ENCODE data around the gene TRIM38. TPM values are rescaled to one million over a fixed set of nuclear protein-coding genes. Genes with fewer than 3 reads are reported as not detected.

The TRIM38 gene
- total RNA-seq, 1 experiment from 2014 or later = 0.70 TPM

DNA sequence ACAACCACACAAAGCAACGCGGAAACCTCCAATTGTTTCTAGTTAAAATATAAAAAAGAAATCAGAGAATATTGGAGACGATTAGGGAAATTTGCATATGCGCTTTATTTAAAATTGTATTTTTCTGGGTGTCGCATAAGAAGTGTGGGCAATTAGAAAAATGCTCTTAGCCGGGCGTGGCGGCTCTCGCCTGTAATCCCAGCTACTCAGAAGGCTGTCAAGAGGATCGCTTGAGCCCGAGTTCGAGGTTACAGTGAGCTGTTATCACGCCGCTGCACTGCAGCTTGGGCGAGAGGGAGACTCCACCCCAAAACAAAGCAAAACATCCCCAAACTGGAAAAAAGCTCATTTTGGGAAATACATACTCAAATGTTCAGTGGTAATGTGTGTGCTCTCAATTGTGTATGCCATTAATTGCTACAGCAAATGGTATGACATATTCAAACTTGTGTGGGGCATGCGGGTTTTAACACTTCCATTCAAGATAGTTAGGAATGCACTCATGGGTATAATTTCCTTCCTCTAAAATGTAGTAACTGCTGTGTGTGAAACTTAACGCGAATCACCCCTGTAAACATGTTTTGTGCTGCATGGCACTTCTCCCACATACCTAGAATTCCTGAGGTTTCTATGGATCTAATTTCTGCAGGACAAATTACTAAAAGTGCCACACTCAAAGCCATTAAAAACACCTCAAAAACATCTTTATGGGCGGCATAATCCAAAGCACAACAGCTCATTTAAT, 69.9 kb downstream of the TRIM38 start:
- Mint-ChIP-seq H3K27me3 (ENCODE audit: insufficient read depth, unreplicated experiment) (no peaks in the 10 kb centered on the region), H3K36me3 (ENCODE audit: insufficient read depth, unreplicated experiment) (peaks cover 58% of the 10 kb centered on the region), H3K9me3 (ENCODE audit: unreplicated experiment) (no peaks in the 10 kb centered on the region), H3K4me1 (ENCODE audit: low read depth, unreplicated experiment) (peaks cover 44% of the 10 kb centered on the region), H3K4me3 (ENCODE audit: unreplicated experiment) (peak overlapping the region; percentile 87), H3K27ac (ENCODE audit: unreplicated experiment) (peak overlapping the region; percentile 100)
- no TSS peak for BruUV-seq (replicated peaks)
- H3K4me3 ChIP-seq (ENCODE audit: low read depth, low read length) = peak overlapping the region; percentile 49
- no peaks in the 10 kb centered on the region for H3K27me3 ChIP-seq (replicated peaks; ENCODE audit: control insufficient read depth, insufficient read depth, low read length)
- DNase-seq = peak in 1 of 2 experiments; percentile 37
- intact Hi-C loops (cut with micrococcal nuclease; ENCODE audit: unreplicated experiment) = loop anchor here (1.0 to 2.0 kb wide), 3 partner anchors 23 to 124 kb away; a partner anchor contains a TSS
- POLR2A ChIA-PET = interaction anchor here (0.6 to 4.6 kb wide), 30 partner anchors 10 to 1834 kb away, joined by 3 to 91 read pairs (median 6); a partner anchor contains a TSS
- no peaks in the 10 kb centered on the region for H3K9me3 ChIP-seq
- H3K4me1 ChIP-seq = peaks cover 8% of the 10 kb centered on the region
- CTCF ChIA-PET = interaction anchor here (0.7 to 1.8 kb wide), 3 partner anchors 10 to 40 kb away, joined by 3 to 5 read pairs (median 4); a partner anchor contains a TSS
- TF ChIP-seq, protein P1, sequence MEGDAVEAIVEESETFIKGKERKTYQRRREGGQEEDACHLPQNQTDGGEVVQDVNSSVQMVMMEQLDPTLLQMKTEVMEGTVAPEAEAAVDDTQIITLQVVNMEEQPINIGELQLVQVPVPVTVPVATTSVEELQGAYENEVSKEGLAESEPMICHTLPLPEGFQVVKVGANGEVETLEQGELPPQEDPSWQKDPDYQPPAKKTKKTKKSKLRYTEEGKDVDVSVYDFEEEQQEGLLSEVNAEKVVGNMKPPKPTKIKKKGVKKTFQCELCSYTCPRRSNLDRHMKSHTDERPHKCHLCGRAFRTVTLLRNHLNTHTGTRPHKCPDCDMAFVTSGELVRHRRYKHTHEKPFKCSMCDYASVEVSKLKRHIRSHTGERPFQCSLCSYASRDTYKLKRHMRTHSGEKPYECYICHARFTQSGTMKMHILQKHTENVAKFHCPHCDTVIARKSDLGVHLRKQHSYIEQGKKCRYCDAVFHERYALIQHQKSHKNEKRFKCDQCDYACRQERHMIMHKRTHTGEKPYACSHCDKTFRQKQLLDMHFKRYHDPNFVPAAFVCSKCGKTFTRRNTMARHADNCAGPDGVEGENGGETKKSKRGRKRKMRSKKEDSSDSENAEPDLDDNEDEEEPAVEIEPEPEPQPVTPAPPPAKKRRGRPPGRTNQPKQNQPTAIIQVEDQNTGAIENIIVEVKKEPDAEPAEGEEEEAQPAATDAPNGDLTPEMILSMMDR (IDR thresholded peaks at IDR 0.05; ENCODE audit: insufficient read depth in 1 of 2, low read depth in 1 of 2, low read length in 1 of 2, severe bottlenecking in 1 of 2, unreplicated experiment in 1 of 2) = no peak
- no peaks in the 10 kb centered on the region for H3K36me3 ChIP-seq (ENCODE audit: control insufficient read depth, insufficient read depth, low read length)

- Mint-ChIP-seq H3K4me1 (ENCODE audit: low read depth, unreplicated experiment) (peaks cover 43% of the 10 kb centered on the region), H3K4me3 (ENCODE audit: unreplicated experiment) (peak overlapping the region; percentile 87), H3K27me3 (ENCODE audit: insufficient read depth, unreplicated experiment) (no peaks in the 10 kb centered on the region), H3K27ac (ENCODE audit: unreplicated experiment) (peak overlapping the region; percentile 100), H3K9me3 (ENCODE audit: unreplicated experiment) (no peaks in the 10 kb centered on the region), H3K36me3 (ENCODE audit: insufficient read depth, unreplicated experiment) (peaks cover 56% of the 10 kb centered on the region)
- no peaks in the 10 kb centered on the region for H3K27me3 ChIP-seq (replicated peaks; ENCODE audit: control insufficient read depth, insufficient read depth, low read length)
- intact Hi-C loops (cut with micrococcal nuclease; ENCODE audit: unreplicated experiment) = loop anchor here (1.0 to 2.0 kb wide), 3 partner anchors 22 to 123 kb away; a partner anchor contains a TSS
- H3K4me1 ChIP-seq = no peaks in the 10 kb centered on the region; the same call in none of the 2 replicates
- no peaks in the 10 kb centered on the region for H3K36me3 ChIP-seq (ENCODE audit: control insufficient read depth, insufficient read depth, low read length)
- CTCF ChIA-PET = interaction anchor here (0.8 to 1.8 kb wide), 2 partner anchors 11 to 22 kb away, joined by 3 to 5 read pairs; a partner anchor contains a TSS
- TSS peak; percentile 16 for BruUV-seq (replicated peaks)
- peak overlapping the region; percentile 49 for H3K4me3 ChIP-seq (ENCODE audit: low read depth, low read length)
- TF ChIP-seq, protein P1 (IDR thresholded peaks at IDR 0.05; ENCODE audit: insufficient read depth in 1 of 2, low read depth in 1 of 2, low read length in 1 of 2, severe bottlenecking in 1 of 2, unreplicated experiment in 1 of 2) = no peak
- no peaks in the 10 kb centered on the region for H3K9me3 ChIP-seq
- POLR2A ChIA-PET = interaction anchor here (0.6 to 4.6 kb wide), 13 partner anchors 12 to 238 kb away, joined by 3 to 91 read pairs (median 9); a partner anchor contains a TSS
- DNase-seq = peak; percentile 66 to 78
Measured at GRCh38 chr6:26033085-26033940, 70.7 kb downstream of the TRIM38 start.

GRCh38 chr6:26033941-26034354, 71.3 kb downstream of the TRIM38 start:
- Histone ChIP-seq H3K9me3 (no peaks in the 10 kb centered on the region), H3K4me3 (ENCODE audit: low read depth, low read length) (no peak overlapping the region), H3K36me3 (ENCODE audit: control insufficient read depth, insufficient read depth, low read length) (no peaks in the 10 kb centered on the region), H3K4me1 (no peaks in the 10 kb centered on the region; the same call in 1 of the 2 replicates), H3K27me3 (replicated peaks; ENCODE audit: control insufficient read depth, insufficient read depth, low read length) (no peaks in the 10 kb centered on the region)
- Mint-ChIP-seq H3K27ac (ENCODE audit: unreplicated experiment) (peak overlapping the region; percentile 100), H3K4me1 (ENCODE audit: low read depth, unreplicated experiment) (peaks cover 36% of the 10 kb centered on the region), H3K27me3 (ENCODE audit: insufficient read depth, unreplicated experiment) (no peaks in the 10 kb centered on the region), H3K4me3 (ENCODE audit: unreplicated experiment) (peak overlapping the region; percentile 87), H3K9me3 (ENCODE audit: unreplicated experiment) (no peaks in the 10 kb centered on the region), H3K36me3 (ENCODE audit: insufficient read depth, unreplicated experiment) (peaks cover 50% of the 10 kb centered on the region)
- DNase-seq = no peak
- POLR2A ChIA-PET = interaction anchor here (3.1 to 4.6 kb wide), 3 partner anchors 23 to 124 kb away, joined by 29 to 79 read pairs (median 56); a partner anchor contains a TSS
- TF ChIP-seq, protein P1 (IDR thresholded peaks at IDR 0.05; ENCODE audit: insufficient read depth in 1 of 2, low read depth in 1 of 2, low read length in 1 of 2, severe bottlenecking in 1 of 2, unreplicated experiment in 1 of 2) = no peak
- intact Hi-C loops (cut with micrococcal nuclease; ENCODE audit: unreplicated experiment) = loop anchor here (1.0 to 2.0 kb wide), 3 partner anchors 21 to 123 kb away; a partner anchor contains a TSS
- CTCF ChIA-PET = no interaction called here
- BruUV-seq (replicated peaks) = TSS peak; percentile 82
